ENCODE data around the gene MICAL3.

GRCh38 chr22:17788528-17789378, 235.6 kb downstream of the MICAL3 start:
- TF ChIP-seq CTCF (IDR thresholded peaks at IDR 0.05) (no peak), POLR2A (IDR thresholded peaks at IDR 0.05) (no peak)
